GM18520 (cell line): Measurements from ENCODE around the gene MARS1.

Source experiments
- ATAC-seq: cut with Tn5 transposase; IDR thresholded peaks from one replicate; pipeline ENCODE4 v1.9.1; 2021; ENCODE audit not compliant: unreplicated experiment

MARS1 gene

DNA sequence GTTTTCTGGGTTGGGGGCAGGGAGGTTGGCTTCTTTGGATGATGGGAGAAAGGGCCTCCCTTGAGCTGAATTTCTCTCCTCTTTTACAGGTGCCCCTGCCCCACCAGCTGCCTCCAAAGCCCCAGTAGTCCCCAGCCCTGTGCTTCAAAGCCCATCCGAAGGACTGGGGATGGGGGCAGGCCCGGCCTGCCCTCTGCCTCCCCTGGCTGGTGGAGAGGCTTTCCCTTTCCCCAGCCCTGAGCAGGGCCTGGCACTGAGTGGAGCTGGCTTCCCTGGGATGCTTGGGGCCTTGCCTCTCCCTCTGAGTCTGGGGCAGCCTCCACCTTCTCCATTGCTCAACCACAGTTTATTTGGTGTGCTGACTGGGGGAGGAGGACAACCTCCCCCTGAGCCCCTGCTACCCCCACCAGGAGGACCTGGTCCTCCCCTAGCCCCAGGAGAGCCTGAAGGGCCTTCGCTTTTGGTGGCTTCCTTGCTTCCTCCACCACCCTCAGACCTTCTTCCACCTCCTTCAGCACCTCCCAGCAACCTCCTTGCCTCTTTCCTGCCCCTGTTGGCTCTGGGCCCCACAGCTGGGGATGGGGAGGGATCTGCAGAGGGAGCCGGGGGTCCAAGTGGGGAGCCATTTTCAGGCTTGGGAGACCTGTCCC lies 38.7 kb downstream of the MARS1 start:
- ATAC-seq = no peak

DNA sequence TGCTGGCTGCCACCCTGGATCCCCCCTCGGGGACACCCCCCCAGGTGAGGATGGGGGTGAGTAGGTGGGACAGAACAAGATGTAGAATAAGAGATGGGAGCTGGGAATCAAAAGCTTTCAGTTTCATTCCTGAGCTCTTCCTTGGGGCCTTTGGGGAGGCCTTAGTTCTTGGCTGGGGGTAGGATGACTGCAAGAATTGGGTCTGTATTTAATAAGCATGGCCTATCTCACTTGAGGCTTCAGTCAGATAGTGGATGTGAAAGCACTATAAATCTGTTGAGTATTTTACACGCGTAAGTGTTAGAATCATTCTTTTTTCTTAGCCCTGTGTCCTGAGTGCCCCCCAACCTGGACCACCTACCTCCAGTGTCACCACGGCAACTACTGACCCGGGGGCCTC lies 39.3 kb downstream of the MARS1 start:
- ATAC-seq = no peak

DNA sequence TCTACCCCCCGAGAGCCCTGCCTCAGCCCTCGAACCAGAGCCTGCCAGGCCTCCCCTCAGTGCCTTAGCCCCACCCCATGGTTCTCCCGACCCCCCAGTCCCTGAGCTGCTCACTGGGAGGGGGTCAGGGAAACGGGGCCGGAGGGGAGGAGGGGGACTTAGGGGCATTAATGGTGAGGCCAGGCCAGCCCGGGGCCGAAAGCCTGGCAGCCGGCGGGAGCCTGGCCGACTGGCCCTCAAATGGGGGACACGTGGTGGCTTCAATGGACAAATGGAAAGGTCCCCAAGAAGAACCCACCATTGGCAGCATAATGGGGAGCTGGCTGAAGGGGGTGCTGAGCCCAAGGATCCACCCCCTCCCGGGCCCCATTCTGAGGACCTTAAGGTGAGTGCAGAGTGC lies 40.3 kb downstream of the MARS1 start:
- no peak for ATAC-seq

DNA sequence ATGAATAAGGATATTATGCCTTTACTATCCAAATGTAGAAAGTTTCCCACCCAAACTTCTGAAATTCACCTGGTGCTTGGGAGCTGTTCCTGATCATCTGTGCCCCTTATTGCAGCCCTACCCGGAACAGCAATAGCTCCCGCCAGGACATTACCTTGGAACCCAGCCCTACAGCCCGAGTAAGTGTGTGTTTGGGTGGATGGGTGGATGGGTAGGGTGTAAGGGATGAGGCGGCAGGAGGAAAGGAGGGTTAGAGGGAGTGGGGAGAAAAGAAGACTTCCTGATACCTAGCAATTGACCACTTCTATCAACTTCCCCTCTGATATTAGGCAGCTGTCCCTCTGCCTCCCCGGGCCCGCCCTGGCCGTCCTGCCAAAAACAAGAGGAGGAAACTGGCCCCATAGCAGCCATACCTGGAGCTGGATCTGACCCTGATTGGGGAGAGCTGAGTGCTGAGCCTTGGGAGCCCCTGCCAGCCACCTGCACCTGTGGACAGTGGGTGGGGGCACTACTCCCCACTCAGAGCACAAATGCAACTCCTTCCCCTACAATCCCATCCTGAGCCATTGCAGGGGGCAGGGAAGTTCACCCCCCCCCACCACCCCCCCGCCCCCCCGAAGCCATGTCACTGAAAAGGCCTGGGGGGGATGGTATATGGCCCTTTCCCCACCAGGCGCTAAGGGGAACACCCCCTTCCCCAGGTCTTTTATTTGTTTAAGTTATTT lies 41.1 kb downstream of the MARS1 start:
- ATAC-seq = no peak

DNA sequence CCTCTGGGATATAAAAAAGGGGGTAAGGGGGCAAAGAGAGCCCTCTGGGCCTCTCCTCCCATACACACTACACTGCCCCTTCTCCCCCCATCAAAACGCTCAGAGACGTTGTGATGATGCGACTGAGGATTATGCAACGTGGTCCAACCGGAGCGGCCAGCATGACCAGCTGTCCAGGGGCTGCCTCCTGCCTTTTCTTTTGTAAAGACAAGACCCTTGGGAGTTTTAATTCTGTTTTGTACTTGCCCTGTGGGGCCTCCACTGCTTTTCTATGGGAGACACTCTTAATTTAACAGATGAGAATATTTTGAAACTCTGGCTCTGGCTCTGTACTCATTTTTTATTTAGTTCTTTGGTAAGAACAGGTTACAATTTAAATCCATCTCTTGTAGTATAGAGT lies 42.0 kb downstream of the MARS1 start:
- ATAC-seq = no peak

DNA sequence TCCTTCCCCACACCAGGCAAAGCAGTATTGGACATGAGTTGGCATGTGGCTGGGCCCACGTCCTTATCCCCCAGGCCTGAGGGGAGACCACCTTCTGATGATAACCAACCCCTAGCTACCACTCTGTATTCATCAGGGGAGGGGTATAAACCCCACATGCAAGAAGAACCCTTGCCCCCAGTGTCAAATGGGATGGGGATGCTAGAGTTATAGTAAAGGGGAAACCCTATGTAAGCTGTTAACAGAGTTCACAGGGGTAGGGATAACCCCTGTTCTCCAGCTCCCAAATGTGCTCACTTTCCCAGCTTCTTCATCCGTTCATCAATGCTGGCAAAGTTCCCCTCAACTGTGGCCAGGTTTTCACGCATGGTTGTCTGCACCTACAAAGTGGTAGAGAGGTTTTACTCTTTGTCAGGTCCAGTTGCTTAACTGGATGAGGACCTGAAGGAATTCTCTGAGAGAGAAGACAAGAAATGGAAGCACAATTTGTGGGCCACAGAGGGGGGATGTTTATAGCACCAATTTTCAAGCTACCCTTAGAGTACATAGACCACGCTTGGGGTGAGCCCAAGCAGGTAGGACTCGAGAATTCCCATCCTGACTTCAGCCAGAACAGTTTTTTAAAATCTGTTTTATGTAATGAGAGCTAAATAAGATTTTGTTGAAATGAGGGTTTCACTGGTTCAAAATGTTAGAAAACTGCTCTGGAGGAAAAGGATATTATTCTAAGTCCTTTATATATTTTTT lies 42.7 kb downstream of the MARS1 start:
- no peak for ATAC-seq

DNA sequence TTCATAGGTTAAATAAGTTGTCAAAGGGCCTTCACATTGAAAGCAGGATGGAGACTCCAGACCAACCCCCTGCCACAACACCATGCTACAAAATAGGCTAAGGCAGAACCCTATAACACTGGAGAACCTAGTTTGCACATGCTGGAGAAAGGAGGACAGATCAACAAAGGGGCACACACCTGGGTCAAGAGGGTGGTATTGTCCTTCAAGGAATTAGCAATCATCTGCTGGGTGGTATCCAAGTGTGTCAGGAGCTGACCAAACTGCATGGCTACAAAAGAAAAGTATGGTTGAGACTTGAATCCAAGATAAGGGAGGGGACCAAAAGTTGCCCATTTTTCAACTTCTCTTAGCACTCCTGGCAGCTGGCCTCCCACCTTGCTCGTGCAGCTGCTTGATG lies 44.0 kb downstream of the MARS1 start:
- no peak for ATAC-seq

DNA sequence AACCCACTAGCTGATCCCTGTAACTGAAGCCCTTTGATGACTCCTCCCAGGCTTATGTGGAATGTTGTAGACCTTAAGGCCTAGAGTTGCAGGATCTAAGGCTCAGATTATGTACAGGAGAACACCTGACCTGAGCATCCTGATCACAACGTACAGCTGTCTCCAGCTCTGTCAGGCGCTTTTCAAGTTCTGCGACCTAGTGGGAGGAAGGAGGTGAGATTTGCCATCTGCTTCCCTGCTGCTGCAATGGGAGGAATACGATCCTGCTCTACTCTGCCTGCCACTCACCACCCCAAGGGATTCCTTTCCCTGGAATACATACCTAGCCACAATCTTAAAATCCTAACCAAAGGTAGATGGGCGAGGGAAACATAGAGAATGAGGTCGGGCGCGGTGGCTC lies 45.2 kb downstream of the MARS1 start:
- ATAC-seq = no peak

DNA sequence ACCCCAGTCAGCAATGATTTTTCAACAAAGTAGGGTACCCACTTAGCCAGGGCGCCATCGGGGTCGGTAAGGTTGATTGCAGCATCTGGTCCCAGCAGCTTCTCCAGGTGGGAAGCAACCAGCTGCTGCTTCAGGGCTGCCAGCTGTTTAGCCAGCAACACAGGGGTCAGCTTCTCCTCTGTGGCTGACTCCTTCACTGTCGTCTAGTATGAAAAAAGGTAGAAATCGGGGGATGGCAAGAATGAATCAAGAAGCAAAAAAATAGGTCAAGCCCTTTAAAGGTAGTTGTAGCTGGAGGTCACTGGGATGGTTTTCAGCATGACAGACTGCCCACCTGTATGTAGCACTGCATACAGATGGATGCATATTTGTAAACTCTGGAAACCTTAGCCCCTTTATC lies 46.4 kb downstream of the MARS1 start:
- no peak for ATAC-seq

DNA sequence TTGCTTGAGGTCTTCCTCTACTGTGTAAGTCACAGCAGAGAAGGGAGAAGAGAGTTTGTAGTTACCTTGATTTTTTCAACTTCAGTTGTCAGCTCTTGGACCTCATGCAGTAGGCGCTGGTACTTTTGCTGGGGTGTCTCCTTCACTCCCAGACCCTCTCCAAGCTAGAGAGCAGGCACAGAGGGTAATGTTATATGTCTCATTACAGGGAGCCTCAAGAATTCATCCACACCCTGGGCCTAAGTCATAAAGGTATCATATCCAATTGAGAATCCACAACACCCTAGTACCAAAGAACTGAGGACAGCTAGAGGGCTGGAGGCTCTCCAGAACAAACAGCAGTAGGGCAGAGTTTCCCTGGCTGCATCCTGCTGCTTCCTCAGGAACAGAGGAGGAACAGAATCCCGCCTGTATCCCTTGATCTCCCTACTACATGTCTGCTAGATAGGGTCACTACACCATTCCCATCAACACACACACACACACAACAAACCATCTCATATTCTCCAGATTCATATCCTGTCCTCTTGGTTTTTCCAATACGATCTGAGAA lies 47.2 kb downstream of the MARS1 start:
- no peak for ATAC-seq

DNA sequence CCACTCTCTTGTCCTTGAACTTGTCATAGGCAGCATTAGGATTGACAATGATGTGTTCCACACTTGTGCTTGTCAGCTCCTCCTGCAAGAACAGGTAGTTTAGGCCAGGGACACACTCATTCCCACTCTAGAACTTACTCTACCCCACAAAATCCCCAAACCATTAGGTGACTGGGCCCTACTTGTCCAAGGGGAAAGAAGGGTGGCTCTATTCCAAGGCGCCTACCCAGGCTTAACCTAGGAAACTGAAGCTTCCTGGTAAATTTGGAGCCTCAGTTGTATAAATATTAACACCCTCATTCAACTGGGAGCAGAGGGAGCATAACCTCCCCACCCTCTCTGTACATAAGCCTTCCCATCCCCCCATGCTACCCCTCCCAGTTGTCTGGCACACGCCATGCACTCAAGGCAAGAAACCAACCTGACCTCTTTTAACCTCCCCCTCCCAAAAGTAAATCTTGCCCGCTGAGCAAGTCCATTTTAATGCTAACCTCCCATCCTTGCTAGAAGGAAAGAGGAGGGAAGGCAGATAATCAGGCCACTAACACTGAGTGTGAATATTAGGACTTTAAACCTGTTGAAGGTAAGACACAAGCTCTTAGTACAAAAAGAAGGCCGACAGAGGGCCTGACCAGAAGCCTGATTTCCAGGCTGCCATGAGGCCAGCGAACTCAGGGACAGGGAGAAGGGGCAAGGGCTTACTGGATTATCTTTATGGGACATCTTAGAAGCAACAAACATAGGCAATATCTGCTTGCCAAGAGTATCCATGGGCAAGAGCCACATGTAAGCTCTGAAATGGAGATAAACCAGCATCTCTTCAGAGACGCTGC lies 48.1 kb downstream of the MARS1 start:
- ATAC-seq = no peak

DNA sequence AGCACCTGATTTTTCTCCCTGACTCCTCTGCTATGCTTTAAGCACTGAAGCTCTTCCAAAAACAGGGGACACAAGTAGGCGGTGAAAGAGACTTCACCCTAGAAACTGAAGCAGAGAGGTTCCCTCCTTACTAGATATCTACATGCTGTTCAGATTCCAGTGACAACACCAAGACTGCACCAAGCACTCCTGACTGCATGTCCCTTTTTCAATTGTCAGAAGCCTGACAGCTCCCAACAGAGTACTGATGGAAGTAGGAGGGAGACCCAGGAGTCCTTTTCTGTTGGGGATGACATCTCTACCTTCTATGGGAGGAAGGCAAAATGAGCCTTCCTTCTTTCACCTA lies 48.7 kb downstream of the MARS1 start:
- ATAC-seq = no peak

DNA sequence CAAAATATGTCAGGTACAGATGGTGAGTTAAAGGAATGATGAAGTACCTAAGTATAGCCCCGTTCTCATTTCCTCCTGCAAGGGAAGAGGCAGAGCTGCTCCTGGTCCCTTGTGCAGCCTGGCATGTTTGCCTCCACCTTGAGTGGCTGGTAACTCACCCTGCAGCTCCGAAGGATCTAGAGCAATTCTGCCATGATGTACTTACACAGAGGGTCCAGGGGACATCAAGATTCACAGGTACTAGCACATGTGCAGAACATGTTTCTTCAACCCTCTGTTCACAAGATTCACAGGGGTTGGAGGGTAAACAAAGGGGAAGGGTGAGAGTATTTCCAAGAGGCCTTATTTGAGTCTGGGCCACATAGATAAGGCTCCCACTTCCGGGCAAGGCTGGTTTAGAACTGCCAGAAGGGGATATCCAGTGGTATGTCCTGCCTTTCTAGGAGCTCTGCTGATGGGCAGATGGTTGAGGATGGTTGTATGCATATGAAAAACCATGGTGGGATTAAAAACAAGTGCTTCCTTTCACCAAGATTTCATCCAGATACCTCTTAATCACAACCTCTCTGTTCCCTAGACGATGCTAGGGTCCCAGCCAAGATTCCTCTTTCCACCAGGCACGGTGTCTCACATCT lies 51.4 kb downstream of the MARS1 start:
- no peak for ATAC-seq

DNA sequence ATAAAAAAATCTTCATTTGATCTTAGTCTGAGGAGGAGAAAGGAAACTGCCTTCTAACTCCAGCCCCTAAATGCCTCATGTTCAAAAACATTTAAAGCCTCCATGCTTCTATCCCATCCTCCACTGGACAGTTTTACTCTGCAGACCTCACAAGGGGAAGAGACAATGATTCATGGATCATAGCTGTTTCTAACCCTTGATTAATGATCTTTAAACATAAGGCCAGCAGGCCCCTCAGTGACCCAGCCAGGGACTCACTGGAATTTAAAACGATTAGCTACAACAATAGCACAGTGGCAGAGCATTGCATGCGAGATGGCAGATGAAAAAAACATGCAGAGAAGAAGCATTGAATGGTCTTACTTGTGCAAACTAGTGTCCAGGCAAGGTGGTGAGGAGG lies 53.1 kb downstream of the MARS1 start:
- no peak for ATAC-seq

DNA sequence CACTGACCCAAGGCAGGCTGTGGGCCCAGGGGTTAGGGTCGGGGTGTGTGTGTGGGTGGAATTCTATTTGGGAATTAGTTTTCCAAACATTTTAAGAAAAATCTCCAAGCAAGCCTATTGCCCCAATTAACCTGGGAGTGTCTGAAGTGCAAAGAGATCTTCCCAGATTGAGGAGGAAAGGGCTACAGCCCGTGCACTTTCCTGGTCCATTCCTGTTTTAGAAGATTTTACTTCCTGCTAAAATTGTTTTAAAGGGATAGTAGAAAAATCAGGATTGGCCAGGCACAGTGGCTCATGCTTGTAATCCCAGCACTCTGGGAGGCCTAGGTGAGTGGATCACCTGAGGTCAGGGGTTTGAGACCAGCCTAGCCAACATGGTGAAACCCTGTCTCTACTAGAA lies 53.8 kb downstream of the MARS1 start:
- ATAC-seq = no peak

DNA sequence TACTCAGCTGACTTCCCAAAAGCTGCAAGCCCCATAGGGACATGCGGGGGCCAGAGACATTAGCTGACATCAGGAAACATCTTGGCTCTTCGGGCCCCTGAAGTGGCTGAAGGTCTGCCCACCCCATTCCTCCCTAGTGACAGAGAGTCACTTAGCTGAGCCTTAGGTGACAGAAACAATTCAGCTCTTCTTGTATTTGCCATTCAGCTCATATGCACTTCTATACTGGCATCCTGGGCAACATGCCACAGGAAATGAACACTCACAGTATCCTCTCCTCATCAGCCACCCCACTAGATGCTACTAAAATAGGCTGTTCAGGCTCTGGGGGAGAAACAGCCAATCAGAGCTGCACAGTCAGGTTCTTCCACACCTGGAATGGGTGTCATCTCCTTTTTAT lies 55.7 kb downstream of the MARS1 start:
- no peak for ATAC-seq

DNA sequence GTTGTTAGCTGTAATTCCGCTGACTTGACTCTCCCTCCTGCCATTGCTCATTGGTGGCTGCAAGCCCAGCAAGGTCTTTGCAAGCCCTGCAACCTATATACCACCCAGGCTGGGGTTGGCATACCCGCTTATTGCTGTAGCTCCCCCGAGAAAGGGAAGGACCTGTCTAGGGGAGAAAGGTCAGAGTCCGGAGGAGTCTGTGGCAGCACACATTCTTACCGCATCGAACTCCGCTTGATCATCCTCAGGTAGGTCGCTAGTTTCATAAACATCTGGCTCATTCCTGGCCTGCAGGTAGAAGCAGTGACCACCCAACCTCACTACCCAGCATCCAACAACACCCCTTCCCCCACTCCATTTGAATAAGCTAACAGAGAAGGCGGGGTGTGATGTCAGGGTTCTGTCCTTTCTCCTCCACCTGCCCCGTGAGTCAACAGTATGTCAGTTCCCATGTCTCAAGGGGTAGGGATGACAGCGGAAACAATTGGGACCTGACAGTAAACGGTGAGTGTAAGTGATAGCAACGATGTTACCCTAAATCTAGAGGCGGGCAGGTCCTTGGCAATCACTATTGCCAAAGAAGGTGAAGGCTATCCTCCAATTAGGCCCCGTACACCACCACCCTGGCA lies 58.1 kb downstream of the MARS1 start:
- no peak for ATAC-seq

DNA sequence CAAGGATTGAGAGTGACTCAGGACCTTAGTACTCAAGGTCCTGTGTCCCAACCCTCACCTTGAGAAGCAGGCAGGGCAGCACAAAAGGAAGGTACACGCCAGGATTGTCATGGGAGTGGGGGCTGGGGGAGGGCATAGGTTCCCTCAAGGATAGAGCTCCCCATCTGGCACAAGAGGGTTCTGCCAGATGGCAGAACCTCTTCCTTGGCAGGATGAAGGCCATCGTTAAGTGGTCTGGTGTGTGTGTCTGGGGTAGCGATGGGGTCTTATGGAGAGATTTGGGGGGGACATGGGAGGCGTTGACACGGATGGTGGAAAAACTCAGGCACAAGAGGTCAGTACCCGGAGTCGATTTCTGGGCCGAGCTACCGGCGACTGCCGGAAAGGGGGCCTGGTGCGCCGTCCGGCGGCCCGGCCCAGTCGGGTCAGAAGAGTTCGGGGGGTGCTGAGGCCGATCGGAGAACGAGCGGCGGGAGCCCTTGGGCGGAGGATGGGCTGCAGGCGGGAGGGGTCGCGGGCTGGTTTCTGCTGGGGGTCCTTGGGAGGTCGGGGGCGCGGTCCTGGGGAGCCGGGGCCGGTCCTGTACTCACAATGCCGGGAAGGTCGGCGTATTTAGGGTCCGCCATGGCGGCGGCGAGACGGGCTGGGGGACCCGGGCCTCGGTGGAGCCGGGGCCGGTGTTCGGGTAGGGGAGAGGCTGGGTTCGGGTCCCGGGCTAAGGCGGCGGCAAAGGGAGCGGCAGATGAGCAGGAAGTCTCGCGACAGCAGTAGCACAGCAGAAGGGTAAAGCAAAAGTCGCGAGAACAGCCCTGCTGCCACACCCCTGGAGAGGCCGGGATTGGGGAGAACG lies 58.8 kb downstream of the MARS1 start, which contains the start of gene DCTN2:
DCTN2 (minus strand) TSS at position 755 of the 850 bp plus-strand sequence; CDS start at position 626, 129 bp downstream.
- ATAC-seq = peak; percentile 97
